NCI-H345 treated with DMSO at 0.1 percent for 48 hours (cell line): ENCODE results near the gene GBF1.

ENCODE experiments used
- DNase-seq: peaks from one replicate; lab custom pipeline; 2025; ENCODE audit not compliant: unreplicated experiment; lab: John Stamatoyannopoulos, UW

GBF1 gene

GRCh38 chr10:102393411-102394078 is 148.2 kb downstream of the GBF1 start:
- DNase-seq, result no peak

GRCh38 chr10:102394079-102394800 is 148.9 kb downstream of the GBF1 start:
- DNase-seq, result peak; percentile 29

GRCh38 chr10:102394801-102395399 is 149.6 kb downstream of the GBF1 start:
- no peak for DNase-seq

- DNase-seq, result no peak
These were observed 150.3 kb downstream of the GBF1 start, which contains the start of gene NFKB2 for GRCh38 chr10:102395400-102396316. Gene NFKB2 (plus strand): TSS chr10:102395705. CDS start chr10:102395960, 255 bp downstream.

- no peak for DNase-seq
These were observed 151.0 kb downstream of the GBF1 start for GRCh38 chr10:102396317-102396650.

GRCh38 chr10:102396730-102397151 is 151.4 kb downstream of the GBF1 start:
- DNase-seq, result no peak

GRCh38 chr10:102397222-102398171 is 152.2 kb downstream of the GBF1 start:
- no peak for DNase-seq

GRCh38 chr10:102398172-102399020 is 153.1 kb downstream of the GBF1 start:
- DNase-seq, result no peak

GRCh38 chr10:102399217-102400021 is 154.1 kb downstream of the GBF1 start:
- DNase-seq, result peak; percentile 58

- no peak for DNase-seq
These were observed 154.7 kb downstream of the GBF1 start for GRCh38 chr10:102400076-102400475.

GRCh38 chr10:102400598-102401341 is 155.4 kb downstream of the GBF1 start:
- DNase-seq, result no peak

- no peak for DNase-seq
These were observed 156.0 kb downstream of the GBF1 start for GRCh38 chr10:102401342-102401654.

- DNase-seq, result no peak
These were observed 156.6 kb downstream of the GBF1 start for GRCh38 chr10:102401735-102402511.

- DNase-seq, result no peak
These were observed 157.2 kb downstream of the GBF1 start for GRCh38 chr10:102402512-102402896.

- DNase-seq, result no peak
These were observed 157.8 kb downstream of the GBF1 start for GRCh38 chr10:102403115-102403514.

GRCh38 chr10:102404361-102405107 is 159.2 kb downstream of the GBF1 start:
- DNase-seq, result no peak
